T-helper 2 cell treated with Interferon-gamma antibody and Interleukin-4, amounts not matched to agents 100 ng/mL and 5 ng/mL, for 36 hours (primary cell): Measurements from ENCODE around the gene ZBTB16. TPM values are rescaled to one million over a fixed set of nuclear protein-coding genes. Genes with fewer than 3 reads are reported as not detected.

ENCODE experiments used
- intact Hi-C: fragments of 100-400 bp; cut with micrococcal nuclease; formaldehyde crosslinking; loops from one replicate; pipeline ENCODE4 v1.15.1; 2023
- total RNA-seq: library from RNA; stranded (reverse); gene quantifications from 2 replicates; pipeline ENCODE4 v1.2.3, GENCODE V29; 2022

The ZBTB16 gene
- total RNA-seq, 1 donor from 2014 or later = 13.7 TPM

DNA sequence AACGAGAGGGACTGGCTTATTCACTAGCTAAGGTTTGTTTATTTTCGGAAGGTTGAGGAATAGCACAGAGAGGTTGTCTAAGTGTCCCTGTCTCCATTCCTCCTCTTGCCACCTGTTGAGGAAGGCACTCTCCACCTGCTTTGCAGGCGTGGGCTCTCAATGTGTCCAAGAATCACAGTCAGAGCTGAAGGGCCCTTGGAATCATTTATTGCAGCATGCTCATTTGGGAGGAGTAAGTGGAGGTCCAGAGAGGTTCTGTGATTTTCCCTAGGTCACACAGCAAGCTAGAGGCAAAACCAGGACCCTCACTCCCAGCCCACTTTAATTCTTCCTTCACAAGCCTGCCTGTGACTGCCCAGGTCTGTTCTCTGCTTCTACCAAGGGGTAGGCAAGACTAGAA is 21.3 kb downstream of the ZBTB16 start:
- intact Hi-C loops = no loop called here

DNA sequence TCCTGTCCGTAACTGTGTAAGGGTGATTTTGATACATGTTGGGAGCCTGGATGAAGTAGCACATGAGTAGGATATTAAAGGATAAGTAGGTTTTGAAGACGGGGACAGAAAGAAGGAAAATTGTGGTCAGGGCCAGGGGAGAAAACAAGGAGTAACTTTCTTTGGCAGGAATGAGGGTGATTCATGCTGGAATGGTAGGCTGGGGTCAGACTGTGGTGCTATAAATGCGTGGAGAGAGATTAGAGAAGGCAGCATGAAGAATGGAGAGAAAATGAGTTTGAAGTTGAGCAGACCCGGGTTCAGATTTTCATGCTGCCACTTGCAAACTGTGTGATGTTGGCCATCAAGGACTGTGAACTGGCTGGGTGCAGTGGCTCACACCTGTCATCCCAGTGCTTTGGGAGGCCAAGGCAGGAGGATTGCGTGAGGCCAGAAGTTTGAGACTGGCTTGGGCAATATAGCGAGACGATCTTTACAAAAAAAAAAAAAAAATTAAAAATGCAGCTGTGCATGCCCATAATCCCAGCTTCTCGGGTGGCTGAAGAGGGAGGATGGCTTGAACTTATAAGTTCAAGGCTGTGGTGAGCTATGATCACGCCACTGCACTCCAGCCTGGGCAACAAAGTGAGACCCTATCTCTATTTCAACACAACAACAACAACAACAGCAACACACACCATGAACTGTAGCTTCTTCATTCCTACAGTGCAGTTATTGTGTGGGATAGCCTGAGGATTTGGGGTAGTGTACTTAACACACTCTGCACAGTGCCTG is 22.3 kb downstream of the ZBTB16 start:
- intact Hi-C loops = no loop called here

DNA sequence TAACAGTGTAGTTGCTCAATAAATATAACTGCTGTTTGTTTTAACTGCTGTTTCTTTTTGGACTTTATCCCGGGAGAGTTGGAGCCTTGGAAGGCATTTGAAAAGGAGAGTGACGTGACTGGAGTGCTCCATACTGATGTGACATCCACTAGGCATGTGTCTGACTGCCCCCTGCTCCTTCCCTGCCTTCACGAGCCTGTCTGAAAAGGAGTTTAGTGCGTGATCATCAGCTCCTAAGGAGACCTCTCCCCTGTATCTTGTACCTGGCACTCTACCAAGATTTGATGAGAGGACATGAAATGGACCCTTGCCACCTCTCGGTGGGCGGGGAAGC is 22.9 kb downstream of the ZBTB16 start:
- intact Hi-C loops = no loop called here

DNA sequence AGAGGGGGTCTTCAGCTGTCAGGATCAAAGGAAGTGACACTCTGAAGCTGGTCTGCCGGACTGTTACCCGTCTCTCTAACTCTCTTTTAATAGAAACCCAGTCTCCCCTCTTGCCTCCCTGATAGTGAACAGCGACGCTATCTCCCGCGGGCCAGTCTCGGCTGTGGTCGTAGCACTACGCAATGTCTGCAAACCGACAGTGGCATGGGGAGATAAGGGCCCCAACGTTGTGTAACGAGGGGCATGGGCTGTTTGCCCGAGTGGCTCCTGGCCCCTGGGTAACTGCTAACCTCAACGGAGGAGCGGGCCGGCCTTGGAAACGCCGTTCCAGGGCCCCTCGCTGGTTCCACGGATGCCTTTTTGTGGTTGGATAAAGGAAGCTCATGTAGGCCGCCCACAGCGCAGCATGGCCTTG is 23.3 kb downstream of the ZBTB16 start:
- intact Hi-C loops = no loop called here

DNA sequence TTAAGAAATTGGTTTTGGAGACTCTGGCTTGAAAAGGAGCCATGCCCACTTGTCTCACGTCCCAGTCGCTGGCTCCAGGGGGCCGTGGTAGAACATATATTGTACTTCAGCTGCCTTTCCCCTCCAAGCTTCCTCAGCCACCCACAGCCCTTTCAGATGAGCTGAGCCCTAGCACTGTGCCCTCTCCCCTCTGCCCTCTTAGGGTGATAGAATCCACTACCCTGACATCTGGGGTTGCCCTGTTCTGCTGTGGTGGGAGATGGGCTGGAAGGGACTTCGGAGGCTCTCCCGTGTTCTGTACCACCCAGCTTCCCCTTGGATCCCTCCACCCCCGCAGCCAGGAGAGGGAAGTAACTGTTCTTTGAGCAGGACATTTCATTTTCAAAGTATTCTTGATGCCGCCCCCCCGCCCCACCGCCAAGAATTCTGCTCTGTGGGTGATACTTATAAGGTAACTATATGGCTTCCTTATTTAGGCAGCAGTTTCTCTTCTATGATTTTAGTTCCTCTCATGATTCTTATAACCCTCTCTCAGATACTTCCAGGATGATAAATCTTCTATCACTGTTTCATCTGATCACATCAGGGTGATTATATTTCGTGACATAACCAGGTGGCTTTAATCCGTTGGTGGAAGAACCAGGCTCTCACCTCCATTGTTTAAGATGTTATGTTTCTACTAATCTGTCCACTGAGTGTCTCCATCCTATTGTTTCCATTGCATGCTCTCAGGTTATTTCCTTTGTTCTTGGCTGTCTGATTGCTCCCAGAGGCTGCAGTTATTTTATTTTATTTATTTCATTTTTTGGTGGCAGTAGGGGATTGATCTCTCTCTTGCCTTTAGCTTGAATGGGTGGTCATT is 24.1 kb downstream of the ZBTB16 start:
- intact Hi-C loops = no loop called here

DNA sequence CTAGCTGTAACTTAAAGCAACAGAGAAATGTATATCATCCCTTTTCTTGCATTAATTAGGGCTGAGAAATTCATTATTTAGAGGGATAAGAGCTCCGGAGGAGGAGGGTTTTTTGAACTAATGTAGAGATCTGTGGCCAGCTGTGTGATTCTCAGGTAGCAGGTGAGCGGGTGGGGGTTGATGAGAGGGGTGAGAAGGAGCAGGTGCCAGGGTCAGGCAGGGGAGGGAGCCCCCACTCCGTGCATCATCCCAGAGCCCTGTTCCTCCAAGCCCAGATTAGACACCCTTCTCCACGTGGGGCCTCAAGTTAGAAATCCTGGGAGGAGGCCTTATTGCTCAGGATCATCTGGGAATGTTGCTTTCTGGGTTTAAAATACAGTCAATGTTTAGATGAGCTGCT is 24.9 kb downstream of the ZBTB16 start:
- intact Hi-C loops = no loop called here

DNA sequence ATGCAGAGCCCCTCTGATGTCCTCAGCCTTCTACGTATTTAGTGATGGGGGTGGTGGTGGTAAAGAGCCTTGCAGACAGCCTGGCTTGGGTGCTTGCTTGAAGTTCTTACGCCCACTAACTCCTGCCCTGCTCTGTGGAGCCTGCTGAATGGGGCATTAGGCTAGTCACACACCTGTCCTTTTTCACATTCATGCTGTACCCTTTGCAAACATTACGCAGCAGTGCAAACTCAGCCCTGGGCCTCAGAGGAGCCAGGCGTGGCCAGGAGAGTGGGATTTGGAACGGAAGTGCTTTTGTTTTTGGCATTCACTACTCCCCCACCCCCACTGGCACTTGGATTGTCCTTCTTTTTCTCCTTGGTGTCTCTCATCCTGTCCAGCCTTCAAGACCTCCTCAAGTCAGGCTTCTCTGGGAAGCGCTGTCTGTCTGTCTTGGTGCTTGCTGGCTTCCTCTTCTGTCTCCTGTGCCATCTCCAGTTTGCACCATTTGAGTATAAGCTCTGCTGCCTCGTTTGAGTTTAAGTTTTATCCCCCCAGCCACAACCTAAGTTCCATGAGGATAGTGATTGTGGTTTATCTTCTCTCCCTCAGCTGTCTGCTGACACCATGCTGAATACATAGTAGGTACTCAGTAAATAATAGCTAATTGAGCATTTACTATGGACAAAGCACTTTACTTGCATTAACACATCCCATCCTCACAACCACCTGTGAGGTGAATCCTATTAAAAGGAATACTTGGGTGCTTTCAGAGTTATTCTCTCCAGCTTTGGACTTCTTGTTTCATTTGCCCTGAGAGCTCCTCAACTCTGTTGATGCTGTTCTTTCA is 26.7 kb downstream of the ZBTB16 start:
- intact Hi-C loops = no loop called here

DNA sequence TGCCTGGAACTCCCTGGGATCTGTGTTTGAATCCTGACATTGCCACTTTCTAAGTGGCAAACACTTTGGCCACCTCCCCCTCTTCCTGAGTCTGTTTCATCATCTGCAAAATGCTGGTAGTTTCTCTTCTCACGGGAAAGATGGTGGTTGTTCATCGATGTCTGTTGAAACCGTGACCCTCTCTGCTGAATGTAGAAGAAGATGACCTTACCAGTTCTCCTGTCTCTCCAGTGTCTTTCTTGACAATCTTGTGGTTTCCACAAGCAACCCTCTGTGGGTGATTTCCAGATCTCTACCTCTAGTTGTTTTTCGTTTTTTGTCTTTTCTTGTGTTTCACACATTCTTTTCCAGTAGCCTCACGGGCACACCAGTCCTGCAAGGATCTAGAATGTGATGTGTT is 27.5 kb downstream of the ZBTB16 start:
- intact Hi-C loops = no loop called here

DNA sequence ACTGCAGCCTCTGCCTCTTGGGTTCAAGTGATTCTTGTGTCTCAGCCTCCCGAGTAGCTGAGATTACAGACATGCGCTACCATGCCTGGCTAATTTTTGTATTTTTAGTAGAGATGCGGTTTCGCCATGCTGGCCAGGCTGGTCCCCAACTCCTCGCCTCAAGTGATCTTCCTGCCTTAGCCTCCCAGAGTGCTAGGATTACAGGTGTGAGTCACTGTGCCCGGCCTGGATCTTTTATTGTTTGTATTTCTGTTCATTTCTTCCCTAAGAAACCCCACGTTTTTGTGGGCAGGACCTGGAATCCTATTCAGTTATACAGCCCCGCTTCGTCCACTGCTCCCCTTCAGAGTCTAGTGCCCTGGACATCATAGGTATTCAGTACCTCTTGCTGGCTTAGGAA is 28.7 kb downstream of the ZBTB16 start:
- intact Hi-C loops = no loop called here

DNA sequence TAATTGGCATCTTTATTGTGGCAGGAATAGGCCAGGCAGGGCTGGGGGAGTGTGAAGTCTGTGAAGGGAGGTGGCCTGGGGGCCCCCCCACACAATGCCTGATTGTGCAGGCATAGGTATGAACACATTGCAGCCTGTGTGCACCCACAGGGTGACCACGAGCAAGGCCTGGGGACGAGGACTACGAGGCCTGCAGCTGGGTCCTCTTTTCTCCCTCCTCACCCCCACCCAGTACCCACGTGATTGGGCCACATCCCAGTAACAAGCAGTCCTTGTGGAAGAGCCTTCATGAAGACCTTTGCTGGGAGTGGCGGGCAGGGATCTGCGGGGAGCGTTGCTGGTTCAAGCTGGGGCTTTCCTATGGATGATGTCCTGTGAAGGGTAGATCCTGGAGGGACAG is 29.3 kb downstream of the ZBTB16 start:
- intact Hi-C loops = no loop called here

DNA sequence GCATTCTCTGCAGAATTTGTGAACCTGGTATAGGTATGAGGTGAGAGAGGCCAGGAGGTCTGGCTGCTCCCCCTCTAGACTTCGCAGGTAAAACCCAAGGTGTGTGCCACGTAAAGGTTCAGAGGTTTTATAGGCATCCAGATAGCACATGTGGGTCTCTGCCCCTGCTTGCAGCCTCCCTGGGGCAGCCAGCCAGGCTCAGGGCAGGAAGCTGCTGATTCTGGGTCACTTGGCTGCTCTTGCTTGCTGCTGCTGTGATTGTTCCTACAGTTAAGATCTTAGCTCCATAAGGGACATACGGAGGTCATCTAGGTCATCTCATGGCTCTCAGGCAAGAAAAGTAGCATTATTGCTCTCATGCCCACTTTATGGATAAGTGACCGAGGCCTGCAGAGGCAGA is 30.2 kb downstream of the ZBTB16 start:
- intact Hi-C loops = no loop called here

DNA sequence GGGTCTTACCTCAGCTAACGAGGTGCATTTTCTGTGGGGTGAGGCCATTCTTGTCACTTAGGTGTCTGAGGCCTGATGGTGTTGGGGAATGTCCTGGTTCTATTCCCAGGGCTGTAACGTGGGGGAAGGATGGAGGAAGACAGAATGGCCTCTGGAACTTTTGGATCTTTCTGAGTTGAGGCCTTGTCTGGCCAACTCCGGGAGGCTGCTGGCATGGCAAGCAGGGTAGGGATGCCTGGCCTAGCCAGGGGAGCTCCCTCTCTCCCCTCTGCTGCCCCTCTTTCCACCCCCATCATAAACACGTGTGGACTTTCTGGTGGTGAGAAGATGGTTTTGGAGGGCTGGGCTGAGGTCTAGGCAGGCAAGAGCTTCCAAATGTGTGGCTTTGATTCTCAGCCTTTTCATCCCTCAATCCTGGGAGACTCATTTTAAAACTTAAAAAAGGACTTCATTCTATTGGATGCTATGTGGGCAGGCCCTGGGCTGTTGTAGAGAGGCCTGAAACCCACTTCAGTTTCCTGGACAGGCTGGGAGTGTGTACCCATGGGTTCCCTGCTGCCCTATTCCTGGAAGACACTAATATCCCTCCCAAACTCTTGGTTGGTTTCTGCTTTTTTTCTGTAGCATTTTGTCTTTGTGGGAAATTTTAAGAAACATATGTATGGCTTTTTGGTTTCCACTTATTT is 30.9 kb downstream of the ZBTB16 start:
- intact Hi-C loops = no loop called here

DNA sequence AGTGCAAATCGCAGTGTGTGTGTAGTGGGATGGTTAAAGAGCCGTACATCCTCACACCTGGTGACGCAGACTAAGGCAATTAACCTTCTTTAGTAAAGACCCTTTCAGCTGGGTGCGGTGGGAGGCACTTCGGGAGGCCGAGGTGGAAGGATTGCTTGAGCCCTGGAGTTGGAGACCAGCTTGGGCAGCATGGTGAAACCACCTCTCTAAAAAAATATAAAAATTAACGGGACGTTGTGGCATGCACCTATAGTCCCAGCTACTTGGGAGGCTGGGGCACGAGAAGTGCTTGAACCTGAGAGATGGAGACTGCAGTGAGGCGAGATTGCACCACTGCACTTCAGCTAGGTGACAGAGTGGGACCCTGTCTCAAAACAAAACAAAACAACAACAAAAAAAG is 31.5 kb downstream of the ZBTB16 start:
- intact Hi-C loops = no loop called here

DNA sequence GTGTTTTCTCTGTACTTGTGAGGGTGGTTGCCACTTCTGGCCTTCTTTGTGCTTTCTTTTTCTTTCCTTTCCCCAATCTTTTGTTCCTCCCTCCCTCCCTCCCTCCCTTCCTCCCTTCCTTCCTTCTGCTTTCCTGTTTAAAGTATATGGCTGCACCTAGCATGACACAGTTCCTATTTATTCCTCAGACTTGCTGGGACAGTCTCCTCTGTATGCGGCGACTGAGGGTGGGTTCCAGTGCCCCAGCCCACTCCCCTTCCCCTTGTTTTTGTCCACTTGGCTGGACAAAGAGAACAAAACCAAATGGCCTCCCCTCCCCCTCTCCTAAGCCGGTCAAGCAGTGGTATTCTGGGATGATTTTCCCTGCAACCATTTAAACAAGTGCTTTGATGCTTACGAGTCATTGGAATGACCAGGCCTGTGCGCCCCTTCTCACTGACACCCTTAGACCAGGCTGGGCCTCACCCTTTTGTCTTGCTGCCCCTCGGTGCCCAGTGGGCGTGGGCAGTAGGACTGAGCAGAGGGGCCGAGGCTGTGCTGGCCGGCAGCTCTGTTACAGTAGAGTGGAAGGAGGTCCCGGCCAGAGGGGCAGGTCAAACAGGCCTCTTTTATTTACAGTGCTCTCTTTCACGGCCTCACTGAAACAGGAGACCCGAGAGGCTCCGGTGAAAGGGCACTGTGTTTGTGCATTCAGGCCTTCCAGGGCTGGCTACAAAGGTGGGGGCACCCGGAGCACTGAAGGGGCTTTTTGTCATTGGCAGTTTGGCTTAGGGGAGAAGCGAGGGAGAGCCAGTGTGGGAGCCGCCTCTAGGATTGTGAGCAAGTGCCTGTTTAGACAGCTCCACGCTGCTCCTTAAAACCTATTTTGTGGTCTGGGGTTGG is 32.2 kb downstream of the ZBTB16 start:
- intact Hi-C loops = no loop called here

DNA sequence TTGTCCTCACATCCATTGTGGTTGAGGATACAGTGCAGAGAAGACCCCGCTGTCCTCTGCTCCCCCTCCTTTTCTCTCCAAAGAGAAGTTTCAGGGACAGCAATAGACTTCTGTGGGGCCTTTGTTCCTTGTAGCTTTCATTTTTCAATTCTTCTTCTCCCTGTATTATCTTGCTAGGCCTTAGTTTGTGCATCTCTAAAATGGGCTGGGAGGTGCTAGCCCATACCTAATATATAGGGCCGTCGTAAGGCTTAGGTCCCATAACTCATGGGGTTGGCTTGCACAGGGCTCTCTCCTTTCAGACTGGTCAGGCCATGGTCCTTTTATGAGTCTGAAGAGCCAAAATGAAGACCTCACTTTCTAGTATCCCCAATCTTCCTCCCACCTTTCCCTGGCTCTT is 33.0 kb downstream of the ZBTB16 start:
- intact Hi-C loops = no loop called here

DNA sequence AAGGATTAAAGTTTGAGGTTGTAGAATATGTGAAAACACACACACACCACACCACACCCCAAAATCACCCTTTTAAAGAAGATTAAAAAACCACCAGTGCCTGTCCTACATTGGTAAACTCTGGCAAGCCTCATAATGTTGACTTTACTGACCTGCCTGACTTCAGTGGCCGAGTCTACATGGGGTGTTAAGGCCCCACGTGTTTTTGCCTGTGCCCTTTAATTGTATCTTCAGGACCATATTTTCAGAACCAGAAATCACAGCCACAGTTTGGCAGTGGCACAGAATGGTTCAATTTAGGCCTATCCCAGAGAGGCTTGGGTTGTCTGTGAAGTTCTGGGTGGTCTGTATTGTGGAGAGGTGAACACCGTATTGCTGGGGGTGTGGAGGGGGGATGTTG is 33.4 kb downstream of the ZBTB16 start:
- intact Hi-C loops = no loop called here

DNA sequence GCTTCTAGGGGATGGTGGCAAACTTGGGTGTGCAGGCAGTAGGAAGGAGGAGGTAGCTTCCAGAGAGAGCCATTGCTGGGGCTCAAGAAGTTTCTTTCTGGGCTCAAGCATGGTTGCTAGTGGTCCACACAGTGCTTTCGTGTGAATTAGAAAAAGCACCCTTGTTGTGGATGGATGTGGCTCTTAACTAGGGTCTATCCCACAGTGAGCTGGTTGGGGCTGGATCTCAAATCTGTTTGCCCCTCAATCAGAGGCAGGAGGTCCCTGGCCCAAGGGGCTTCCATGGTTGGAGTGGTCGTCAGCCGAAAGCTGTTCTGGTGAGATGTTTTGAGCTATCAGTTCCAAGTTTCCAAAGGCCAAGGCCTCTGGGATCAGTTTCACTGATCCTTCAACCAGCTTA is 35.0 kb downstream of the ZBTB16 start:
- intact Hi-C loops = no loop called here

DNA sequence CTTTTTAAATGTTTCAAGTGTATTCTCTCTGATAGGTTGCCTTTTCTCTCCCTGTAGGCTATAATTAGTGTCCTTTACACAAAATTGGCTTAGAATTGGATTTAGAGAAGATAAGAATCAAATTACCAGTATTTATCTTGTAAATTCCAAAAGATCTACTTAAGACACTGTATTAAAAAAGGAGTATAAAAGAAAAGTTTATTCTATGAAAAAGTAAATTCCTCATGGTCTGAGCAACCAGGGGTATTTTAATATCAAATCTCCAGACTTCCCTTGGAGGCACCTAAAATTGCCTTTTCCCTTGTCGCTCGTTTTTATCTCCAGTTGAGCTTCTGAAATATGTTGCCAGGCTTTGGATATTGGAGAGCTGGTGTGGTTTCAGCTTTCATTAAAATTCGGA is 36.4 kb downstream of the ZBTB16 start:
- intact Hi-C loops = no loop called here

DNA sequence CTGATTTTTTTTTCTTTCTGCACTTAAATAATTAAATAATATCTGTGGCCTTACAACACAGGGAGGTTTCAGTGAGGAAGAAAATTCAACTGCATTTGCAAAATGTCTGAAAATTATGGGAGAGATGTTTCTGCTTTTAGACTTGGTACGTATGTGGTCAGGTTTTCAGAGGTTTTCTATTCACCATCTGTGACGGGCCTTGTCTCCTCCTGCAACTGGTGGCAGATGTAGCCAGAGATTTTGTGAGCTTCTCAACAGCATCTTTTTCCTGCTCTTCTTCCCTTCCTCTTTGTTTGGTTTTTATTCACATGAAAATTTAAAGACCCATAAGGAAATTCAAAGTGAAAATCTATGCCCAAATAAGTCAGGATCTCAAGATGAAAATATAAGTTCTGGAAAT is 38.3 kb downstream of the ZBTB16 start:
- intact Hi-C loops = no loop called here

DNA sequence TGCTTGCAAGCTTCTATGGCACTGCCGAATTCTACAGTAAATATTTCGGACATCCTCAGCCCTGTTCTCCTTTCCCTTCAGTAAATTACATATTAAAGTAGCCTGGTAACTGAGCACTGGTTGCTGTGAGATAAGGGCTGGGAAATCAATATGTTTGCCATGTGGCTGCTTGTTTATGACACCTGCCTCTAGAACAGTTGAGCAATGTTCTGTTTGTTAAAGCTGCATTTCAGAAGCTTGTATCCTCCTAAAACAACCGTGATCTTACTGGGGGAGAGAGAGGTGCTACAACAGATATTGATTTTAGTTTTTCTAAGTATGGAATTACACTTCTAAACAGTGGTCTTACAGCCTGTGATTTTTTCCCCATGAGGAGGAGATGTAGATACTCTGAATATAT is 39.4 kb downstream of the ZBTB16 start:
- intact Hi-C loops = no loop called here
